ENCODE results near the gene EFNA1. TPM values are rescaled to one million over a fixed set of nuclear protein-coding genes. Genes with fewer than 3 reads are reported as not detected.

EFNA1 gene
- total RNA-seq, 1 experiment from 2014 or later = 6.5 TPM

GRCh38 chr1:155173478-155174323 is 46.0 kb downstream of the EFNA1 start, which contains the start of gene TRIM46 (continued):
- TF ChIP-seq ERG (CRISPR knock-in tag; IDR thresholded peaks at IDR 0.05) (no peak), HMGXB4 (CRISPR knock-in tag; IDR thresholded peaks at IDR 0.05) (no peak), TCF7 (CRISPR knock-in tag; IDR thresholded peaks at IDR 0.05; ENCODE audit: low read depth) (no peak), TEAD4 (CRISPR knock-in tag; IDR thresholded peaks at IDR 0.05) (no peak)

- POLR2A ChIA-PET = interaction anchor here (0.5 to 5.2 kb wide), 6 partner anchors 20 to 46 kb away, joined by 3 to 83 read pairs (median 4); no protein-coding TSS in a partner anchor
- ATAC-seq = peak; percentile 20
- no peaks in the 10 kb centered on the region for H3K27me3 Mint-ChIP-seq (ENCODE audit: low read depth)
- H3K9me3 Mint-ChIP-seq = no peaks in the 10 kb centered on the region
- CTCF ChIA-PET = interaction anchor here (0.7 to 12.2 kb wide), 31 partner anchors 8 to 1003 kb away, joined by 3 to 605 read pairs (median 13); partner anchors contain the start of genes ADAM15, DPM3, EFNA1 and EFNA3
- peaks cover 29% of the 10 kb centered on the region for H3K4me1 Mint-ChIP-seq
- peak; percentile 75 for DNase-seq (ENCODE audit: low spot score)
- H3K27ac Mint-ChIP-seq = peak overlapping the region; percentile 89
- H3K36me3 Mint-ChIP-seq = peaks cover 32% of the 10 kb centered on the region
- H3K4me3 Mint-ChIP-seq = peak overlapping the region; percentile 94
- no peak for TF ChIP-seq ZNF263 (CRISPR knock-in tag; IDR thresholded peaks at IDR 0.05; ENCODE audit: low read depth)
- no peak for TF ChIP-seq IRF2 (CRISPR knock-in tag; IDR thresholded peaks at IDR 0.05; ENCODE audit: borderline replicate concordance, low read depth)
- TF ChIP-seq KAT7 (CRISPR knock-in tag; IDR thresholded peaks at IDR 0.05; ENCODE audit: borderline replicate concordance) = no peak
- no peak for TF ChIP-seq ZNF416 (CRISPR knock-in tag; IDR thresholded peaks at IDR 0.05)
- no peak for TF ChIP-seq ATF2 (CRISPR knock-in tag; IDR thresholded peaks at IDR 0.05; ENCODE audit: borderline replicate concordance, low read depth)
- no peak for TF ChIP-seq ZMAT4 (CRISPR knock-in tag; IDR thresholded peaks at IDR 0.05)
- peak; percentile 43; the same call in 1 of the 2 replicates for TF ChIP-seq ARID4B (CRISPR knock-in tag; IDR thresholded peaks at IDR 0.05; ENCODE audit: borderline replicate concordance)
- TF ChIP-seq ZNF232 (CRISPR knock-in tag; IDR thresholded peaks at IDR 0.05) = no peak
- TF ChIP-seq IRF1 (CRISPR knock-in tag; IDR thresholded peaks at IDR 0.05) = no peak
- TF ChIP-seq TEAD1 (CRISPR knock-in tag; IDR thresholded peaks at IDR 0.05) = 0 out of 2 replicates have a peak, but pooled peaks have one; percentile 34
- TF ChIP-seq AR (CRISPR knock-in tag; IDR thresholded peaks at IDR 0.05) = no peak
- TF ChIP-seq ZNF138 (CRISPR knock-in tag; conservative IDR thresholded peaks at IDR 0.05) = no peak
- TF ChIP-seq GTF2I (CRISPR knock-in tag; conservative IDR thresholded peaks at IDR 0.05) = no peak
- 0 out of 2 replicates have a peak, but pooled peaks have one; percentile 49 for TF ChIP-seq TP53 (CRISPR knock-in tag; IDR thresholded peaks at IDR 0.05)
- no peak for TF ChIP-seq TCF7 (CRISPR knock-in tag; IDR thresholded peaks at IDR 0.05; ENCODE audit: low read depth)
These were observed 46.9 kb downstream of the EFNA1 start for GRCh38 chr1:155174324-155175280.

Measured in WTC11 (cell line).